Effector memory CD4-positive, alpha-beta T cell (primary cell): ENCODE results near the gene ANKRD63.

Experiments
- DNase-seq, 3 donors: peaks; one replicate each; pipeline ENCODE4 v3.0.0-alpha.2; 2020
- H3K27ac ChIP-seq: 2 replicates; pipeline ENCODE4 v1.7.0; 2013; ENCODE audit warnings: mild to moderate bottlenecking, low read length, moderate library complexity; ENCODE audit not compliant: insufficient read depth, poor library complexity, severe bottlenecking
- H3K27me3 ChIP-seq: replicated peaks from 2 replicates; pipeline ENCODE4 v1.7.0; 2013; ENCODE audit warnings: mild to moderate bottlenecking, low read length; ENCODE audit not compliant: insufficient read depth, control insufficient read depth, poor library complexity, severe bottlenecking
- H3K36me3 ChIP-seq: 2 replicates; pipeline ENCODE4 v1.7.0; 2013; ENCODE audit warnings: mild to moderate bottlenecking, low read length, moderate library complexity; ENCODE audit not compliant: control insufficient read depth, insufficient read depth
- H3K4me1 ChIP-seq: 2 replicates; pipeline ENCODE4 v1.7.0; 2013; ENCODE audit warnings: low read length, mild to moderate bottlenecking; ENCODE audit not compliant: control insufficient read depth, insufficient read depth, poor library complexity, severe bottlenecking
- H3K4me3 ChIP-seq: 2 replicates; pipeline ENCODE4 v1.7.0; 2013; ENCODE audit warnings: low read length, low read depth, mild to moderate bottlenecking; ENCODE audit not compliant: insufficient read depth, poor library complexity, severe bottlenecking
- H3K9me3 ChIP-seq: 2 replicates; pipeline ENCODE4 v1.7.0; 2013; ENCODE audit warnings: mild to moderate bottlenecking, low read length, moderate library complexity; ENCODE audit not compliant: control insufficient read depth
- total RNA-seq, 3 donors: gene quantifications; one replicate each; lab custom pipeline; 2026; lab: John Stamatoyannopoulos, UW

ANKRD63 gene
- 0.09 to 0.19 (median 0.17) reads per million in 3 donors for total RNA-seq

- Histone ChIP-seq H3K27ac (no peak within 1 kb of the TSS), H3K4me3 (peak within 1 kb of the TSS; percentile 62), H3K4me1 (peaks cover 13% of the 10 kb centered on the region), H3K9me3 (no peaks in the 10 kb centered on the region), H3K36me3 (peaks cover 1% of the 10 kb centered on the region), H3K27me3 (peaks cover 20% of the 10 kb centered on the region)
- DNase-seq, result no peak
Measured at GRCh38 chr15:40282869-40283614, at the start of gene ANKRD63. Gene ANKRD63, minus strand, starts transcription at chr15:40283064. Its CDS starts 478 bp downstream, at chr15:40282586.

DNA sequence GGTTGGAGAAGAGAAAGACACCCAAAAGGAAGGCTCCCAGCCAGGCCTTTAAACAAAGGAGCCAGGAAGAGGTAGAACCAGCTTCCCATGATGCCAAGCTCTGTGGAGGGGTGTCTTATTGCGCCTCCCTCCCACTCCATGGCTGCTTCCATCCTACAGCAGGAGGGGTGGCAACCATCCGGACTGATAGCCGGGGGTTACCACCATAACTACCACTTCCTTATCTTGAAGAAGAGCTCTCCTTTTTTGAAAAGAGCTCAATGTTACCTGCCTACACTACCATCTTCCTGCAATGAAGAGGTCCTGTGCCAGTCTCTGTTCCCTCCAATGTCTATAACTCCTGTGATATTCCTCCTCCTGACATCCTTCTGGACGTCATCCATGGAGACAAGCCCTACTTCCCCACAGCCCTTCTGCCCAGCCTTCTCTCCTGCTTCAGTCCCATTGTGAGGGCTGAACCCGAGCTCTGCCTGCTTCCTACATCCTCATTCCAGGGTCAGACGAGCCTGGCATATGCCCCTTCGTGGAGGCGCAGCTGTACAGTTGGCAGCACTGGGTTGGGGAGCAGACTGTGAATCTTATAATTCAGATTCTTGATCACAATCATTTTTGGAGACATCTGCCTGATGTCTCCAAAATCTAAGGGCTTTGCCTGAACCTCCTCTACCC lies 49.4 kb upstream of the ANKRD63 start:
- Histone ChIP-seq H3K27me3 (no peaks in the 10 kb centered on the region), H3K4me1 (peaks cover 4% of the 10 kb centered on the region), H3K4me3 (no peak overlapping the region), H3K9me3 (no peaks in the 10 kb centered on the region), H3K27ac (no peak overlapping the region), H3K36me3 (no peaks in the 10 kb centered on the region)
- DNase-seq, result no peak

GRCh38 chr15:40331637-40332036 lies 48.8 kb upstream of the ANKRD63 start:
- no peak for DNase-seq
- Histone ChIP-seq H3K4me3 (no peak overlapping the region), H3K27ac (no peak overlapping the region), H3K4me1 (peaks cover 4% of the 10 kb centered on the region), H3K36me3 (no peaks in the 10 kb centered on the region), H3K27me3 (no peaks in the 10 kb centered on the region), H3K9me3 (no peaks in the 10 kb centered on the region)

GRCh38 chr15:40331026-40331425 lies 48.2 kb upstream of the ANKRD63 start:
- no peaks in the 10 kb centered on the region for H3K27me3 ChIP-seq
- no peak overlapping the region for H3K4me3 ChIP-seq
- no peak for DNase-seq
- H3K9me3 ChIP-seq, result no peaks in the 10 kb centered on the region
- peaks cover 4% of the 10 kb centered on the region for H3K4me1 ChIP-seq
- H3K36me3 ChIP-seq, result no peaks in the 10 kb centered on the region
- no peak overlapping the region for H3K27ac ChIP-seq

DNA sequence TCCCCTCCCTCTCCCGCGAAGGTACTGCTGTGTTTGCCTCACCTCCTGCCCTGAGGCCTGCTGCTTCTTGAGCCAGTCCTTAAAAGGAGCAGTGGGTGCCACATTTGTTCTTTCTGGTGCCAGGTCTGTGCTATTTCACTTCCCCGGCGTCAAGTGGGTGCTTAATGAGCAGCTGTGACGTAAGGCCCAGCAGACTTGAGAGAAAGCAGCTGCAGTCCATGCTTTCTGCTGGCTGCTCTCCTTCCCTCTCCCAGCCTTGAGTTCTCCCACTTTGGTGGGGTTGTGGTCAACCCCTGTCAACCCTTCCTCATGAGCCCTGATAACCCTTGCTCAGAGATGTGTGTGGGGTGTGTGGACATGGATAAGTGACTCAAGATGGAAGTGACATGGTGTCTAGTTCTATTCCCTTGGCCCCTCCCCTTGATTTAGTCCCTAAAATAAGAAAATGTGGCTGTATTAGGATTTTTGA lies 47.5 kb upstream of the ANKRD63 start:
- no peak overlapping the region for H3K27ac ChIP-seq
- no peak overlapping the region for H3K4me3 ChIP-seq
- H3K9me3 ChIP-seq, result no peaks in the 10 kb centered on the region
- no peak for DNase-seq
- peaks cover 4% of the 10 kb centered on the region for H3K4me1 ChIP-seq
- H3K36me3 ChIP-seq, result no peaks in the 10 kb centered on the region
- no peaks in the 10 kb centered on the region for H3K27me3 ChIP-seq

- Histone ChIP-seq H3K27ac (no peak overlapping the region), H3K27me3 (no peaks in the 10 kb centered on the region), H3K4me3 (no peak overlapping the region), H3K4me1 (peaks cover 6% of the 10 kb centered on the region), H3K36me3 (no peaks in the 10 kb centered on the region), H3K9me3 (no peaks in the 10 kb centered on the region)
- no peak for DNase-seq
Measured at GRCh38 chr15:40329804-40330203, 46.9 kb upstream of the ANKRD63 start.

GRCh38 chr15:40328751-40329150 lies 45.9 kb upstream of the ANKRD63 start:
- H3K9me3 ChIP-seq, result no peaks in the 10 kb centered on the region
- H3K4me1 ChIP-seq, result peaks cover 7% of the 10 kb centered on the region
- no peak for DNase-seq
- H3K27me3 ChIP-seq, result no peaks in the 10 kb centered on the region
- no peak overlapping the region for H3K4me3 ChIP-seq
- H3K27ac ChIP-seq, result no peak overlapping the region
- H3K36me3 ChIP-seq, result no peaks in the 10 kb centered on the region

DNA sequence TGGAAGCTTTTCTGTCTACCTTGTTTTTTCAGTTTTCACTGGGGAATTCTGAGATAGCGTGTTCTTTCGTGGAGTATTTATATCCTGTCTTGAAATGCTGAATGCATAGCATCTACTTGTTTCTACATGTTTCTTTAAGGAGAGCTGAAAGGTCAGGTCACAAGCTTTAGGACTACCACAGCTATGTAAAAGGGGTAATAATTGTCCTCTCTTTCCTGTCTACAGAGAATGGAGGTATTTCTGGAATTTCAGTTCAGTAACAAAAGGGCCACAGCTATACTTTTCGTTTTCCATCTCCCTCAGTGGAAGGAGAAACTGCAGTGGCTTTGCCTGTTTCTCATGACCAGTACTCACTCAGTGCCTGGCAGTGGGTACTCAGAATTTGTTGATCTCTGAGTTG lies 45.3 kb upstream of the ANKRD63 start:
- H3K4me1 ChIP-seq, result peaks cover 7% of the 10 kb centered on the region
- no peaks in the 10 kb centered on the region for H3K36me3 ChIP-seq
- no peak overlapping the region for H3K4me3 ChIP-seq
- no peaks in the 10 kb centered on the region for H3K9me3 ChIP-seq
- DNase-seq, result no peak
- no peak overlapping the region for H3K27ac ChIP-seq
- no peaks in the 10 kb centered on the region for H3K27me3 ChIP-seq

- Histone ChIP-seq H3K4me3 (no peak overlapping the region), H3K27me3 (no peaks in the 10 kb centered on the region), H3K9me3 (no peaks in the 10 kb centered on the region), H3K27ac (no peak overlapping the region), H3K36me3 (no peaks in the 10 kb centered on the region), H3K4me1 (peaks cover 7% of the 10 kb centered on the region)
- DNase-seq, result no peak
Measured at GRCh38 chr15:40327457-40327856, 44.6 kb upstream of the ANKRD63 start.

- Histone ChIP-seq H3K36me3 (no peaks in the 10 kb centered on the region), H3K4me3 (no peak overlapping the region), H3K4me1 (peaks cover 7% of the 10 kb centered on the region)
Measured at GRCh38 chr15:40325700-40326099, 42.8 kb upstream of the ANKRD63 start.

More at GRCh38 chr15:40325700-40326099, 42.8 kb upstream of the ANKRD63 start:
- no peak overlapping the region for H3K27ac ChIP-seq
- no peak for DNase-seq
- H3K27me3 ChIP-seq, result no peaks in the 10 kb centered on the region
- no peaks in the 10 kb centered on the region for H3K9me3 ChIP-seq
